Fibroblast of lung (primary cell): ENCODE measurements around the gene CASP5. TPM values are rescaled to one million over a fixed set of nuclear protein-coding genes. Genes with fewer than 3 reads are reported as not detected.

Experiments used
- DNase-seq, 2 donors: peaks; one replicate each; pipeline versions ENCODE4 v3.0.0 to v3.0.0-alpha.2; 2010; ENCODE audit warnings: low read depth in 2 of 2
- H2AFZ ChIP-seq: 2 replicates; pipeline ENCODE4 v1.5.1; 2012; ENCODE audit warnings: low read length, control low read depth, inconsistent platforms
- H3K27ac ChIP-seq: 2 replicates; pipeline ENCODE4 v1.5.1; 2011; ENCODE audit warnings: low read length, control low read depth; ENCODE audit not compliant: insufficient read depth
- H3K27me3 ChIP-seq: 2 replicates; pipeline ENCODE4 v1.5.1; 2011; ENCODE audit warnings: mild to moderate bottlenecking, low read length; ENCODE audit not compliant: control insufficient read depth, insufficient read depth
- H3K36me3 ChIP-seq: 2 replicates; pipeline ENCODE4 v1.5.1; 2011; ENCODE audit warnings: low read length; ENCODE audit not compliant: control insufficient read depth, insufficient read depth
- H3K4me1 ChIP-seq: 2 replicates; pipeline ENCODE4 v1.5.1; 2011; ENCODE audit warnings: low read length; ENCODE audit not compliant: control insufficient read depth, insufficient read depth; ENCODE audit errors: extremely low read depth
- H3K4me2 ChIP-seq: 2 replicates; pipeline ENCODE4 v1.5.1; 2011; ENCODE audit warnings: low read length, control low read depth; ENCODE audit not compliant: insufficient read depth; ENCODE audit errors: extremely low read depth
- H3K4me3 ChIP-seq, 4 experiments: fragments of 200-600 bp in 1 of 4; sonication (generic) in 1 of 4; replicated peaks in 1 of 4; 2 replicates each; pipeline ENCODE4 v1.5.1; 2011 to 2016; ENCODE audit warnings: low read length in 4 of 4, low read depth in 3 of 4, mild to moderate bottlenecking in 3 of 4, control low read depth in 2 of 4, inconsistent platforms in 1 of 4, mixed read lengths in 1 of 4; ENCODE audit not compliant: insufficient read depth in 1 of 4; ENCODE audit errors: control extremely low read depth in 1 of 4
- H3K79me2 ChIP-seq: 2 replicates; pipeline ENCODE4 v1.5.1; 2012; ENCODE audit warnings: mild to moderate bottlenecking, low read length, inconsistent platforms; ENCODE audit not compliant: control insufficient read depth, insufficient read depth
- H3K9ac ChIP-seq: 2 replicates; pipeline ENCODE4 v1.5.1; 2011; ENCODE audit warnings: mild to moderate bottlenecking, low read length, control low read depth; ENCODE audit not compliant: insufficient read depth
- H3K9me3 ChIP-seq: 2 replicates; pipeline ENCODE4 v1.5.1; 2012; ENCODE audit warnings: low read depth, low read length; ENCODE audit not compliant: control insufficient read depth, insufficient read depth
- H4K20me1 ChIP-seq: 2 replicates; pipeline ENCODE4 v1.5.1; 2011; ENCODE audit warnings: low read length; ENCODE audit not compliant: control insufficient read depth, insufficient read depth; ENCODE audit errors: extremely low read depth
- CTCF ChIP-seq, 2 donors: IDR thresholded peaks in 1 of 2; conservative IDR thresholded peaks in 1 of 2; 1 replicate in 1 of 2; 2 replicates in 1 of 2; pipeline ENCODE4 v1.5.1; 2011 to 2012; ENCODE audit warnings: low read length in 2 of 2, control low read depth in 1 of 2, inconsistent platforms in 1 of 2, low read depth in 1 of 2, mild to moderate bottlenecking in 1 of 2
- EZH2 ChIP-seq: IDR thresholded peaks from 2 replicates; pipeline ENCODE4 v1.5.1; 2012; ENCODE audit warnings: low read length, control low read depth, mild to moderate bottlenecking; ENCODE audit errors: missing control alignments
- polyA plus RNA-seq, 2 donors: library from polyadenylated mRNA; depleted of rRNA in 1 of 2; stranded (reverse) in 1 of 2; unstranded in 1 of 2; fragments of >200 nt; gene quantifications; 2 replicates each; pipeline ENCODE4 v1.2.1, GENCODE V29; 2011 to 2012; ENCODE audit warnings: missing spikeins in 1 of 2
- total RNA-seq: library from RNA; depleted of rRNA; stranded (reverse); fragments of >200 nt; gene quantifications from 2 replicates; pipeline ENCODE4 v1.2.1, GENCODE V29; 2014

CASP5 gene
- total and polyA plus RNA-seq, 2 donors (not counting 1 experiment from before 2014, with no cell fraction given), result 0.17 TPM; not detected in 1

- no peak for DNase-seq
- H2AFZ ChIP-seq, result no peak overlapping the region
- H3K27ac ChIP-seq, result no peak overlapping the region
- H3K4me1 ChIP-seq, result no peaks in the 10 kb centered on the region
- H4K20me1 ChIP-seq, result no peaks in the 10 kb centered on the region
- no peak for TF ChIP-seq EZH2
- no peak for TF ChIP-seq CTCF (conservative IDR thresholded peaks at IDR 0.05 in 1 of 2, IDR thresholded peaks at IDR 0.05 in 1 of 2; ENCODE audit: low read depth in 1 of 2, low read length in 2 of 2)
- H3K27me3 ChIP-seq, result no peaks in the 10 kb centered on the region
- no peak overlapping the region for H3K4me2 ChIP-seq
- no peak overlapping the region for H3K4me3 ChIP-seq
- H3K9ac ChIP-seq, result no peak overlapping the region
- H3K9me3 ChIP-seq, result no peaks in the 10 kb centered on the region
- H3K79me2 ChIP-seq, result no peaks in the 10 kb centered on the region
- no peaks in the 10 kb centered on the region for H3K36me3 ChIP-seq
Observed at GRCh38 chr11:105027678-105028077, 4.7 kb upstream of the CASP5 start.

- H3K79me2 ChIP-seq, result no peaks in the 10 kb centered on the region
- H3K4me3 ChIP-seq, result no peak overlapping the region
- no peaks in the 10 kb centered on the region for H4K20me1 ChIP-seq
- H2AFZ ChIP-seq, result no peak overlapping the region
- no peaks in the 10 kb centered on the region for H3K27me3 ChIP-seq
- H3K4me2 ChIP-seq, result no peak overlapping the region
- no peaks in the 10 kb centered on the region for H3K9me3 ChIP-seq
- DNase-seq, result no peak
- no peaks in the 10 kb centered on the region for H3K36me3 ChIP-seq
- H3K9ac ChIP-seq, result no peak overlapping the region
- H3K4me1 ChIP-seq, result no peaks in the 10 kb centered on the region
- TF ChIP-seq CTCF (conservative IDR thresholded peaks at IDR 0.05 in 1 of 2, IDR thresholded peaks at IDR 0.05 in 1 of 2; ENCODE audit: low read depth in 1 of 2, low read length in 2 of 2) (no peak), EZH2 (no peak)
- no peak overlapping the region for H3K27ac ChIP-seq
Observed at GRCh38 chr11:105024394-105024793, 1.4 kb upstream of the CASP5 start.

- Histone ChIP-seq H3K4me1 (no peaks in the 10 kb centered on the region), H3K9me3 (no peaks in the 10 kb centered on the region), H4K20me1 (no peaks in the 10 kb centered on the region), H2AFZ (no peak overlapping the region), H3K4me3 (no peak overlapping the region), H3K27me3 (no peaks in the 10 kb centered on the region), H3K79me2 (no peaks in the 10 kb centered on the region), H3K36me3 (no peaks in the 10 kb centered on the region), H3K4me2 (no peak overlapping the region), H3K27ac (no peak overlapping the region), H3K9ac (no peak overlapping the region)
- no peak for DNase-seq
- TF ChIP-seq CTCF (conservative IDR thresholded peaks at IDR 0.05 in 1 of 2, IDR thresholded peaks at IDR 0.05 in 1 of 2; ENCODE audit: low read depth in 1 of 2, low read length in 2 of 2) (no peak), EZH2 (no peak)
Observed at GRCh38 chr11:105022527-105022926, 441 bp downstream of the CASP5 start.
